GM13976 (cell line): Measurements from ENCODE around the gene PPP3R1.

Experiments
- DNase-seq: peaks from one replicate; pipeline ENCODE4 v3.0.0; 2012; ENCODE audit warnings: low spot score
- in situ Hi-C: fragments of 300-500 bp; cut with MboI; formaldehyde crosslinking; loops from one replicate; pipeline ENCODE4 v1.12.0; 2022; ENCODE audit warnings: low sequenced_read_pairs, mixed read lengths, inconsistent platforms; ENCODE audit not compliant: unreplicated experiment
- TF ChIP-seq, protein P1 (sequence below): IDR thresholded peaks from 2 replicates; pipeline ENCODE4 v1.5.1; 2012; ENCODE audit warnings: borderline replicate concordance, mild to moderate bottlenecking; ENCODE audit not compliant: insufficient read depth; ENCODE audit errors: extremely low read depth, missing control alignments, control extremely low read depth

Gene PPP3R1

DNA sequence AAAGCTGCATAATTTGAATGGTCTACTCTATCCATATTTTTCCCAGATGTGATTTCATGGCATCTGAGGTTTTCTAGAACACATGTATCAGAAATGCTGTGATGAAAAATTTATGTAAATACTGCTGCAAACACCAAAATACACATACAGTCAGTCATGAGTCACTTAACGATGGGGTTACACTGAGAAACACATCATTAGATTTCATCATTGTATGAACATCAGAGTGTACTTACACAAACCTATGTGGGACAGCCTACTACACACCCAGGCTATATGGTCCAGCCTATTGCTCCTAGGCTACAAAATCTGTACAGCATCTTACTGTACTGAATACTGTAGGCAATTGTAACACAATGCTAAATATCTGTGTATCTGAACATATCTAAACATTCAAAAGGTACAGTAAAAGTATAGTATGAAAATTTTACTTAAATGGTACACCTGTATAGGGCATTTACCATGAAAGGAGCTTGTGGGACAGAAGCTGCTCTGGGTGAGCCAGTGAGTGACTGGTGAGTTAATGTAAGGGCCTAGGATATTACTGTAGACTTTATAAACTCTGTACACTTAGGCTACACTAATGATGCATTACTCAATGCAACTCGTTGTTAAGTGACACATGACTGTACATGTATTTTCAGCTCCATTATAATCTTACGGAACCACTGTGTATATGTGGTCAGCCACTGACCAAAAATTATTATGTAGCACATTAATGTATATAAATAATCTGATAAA is 61.2 kb downstream of the PPP3R1 start:
- DNase-seq, result no peak
- in situ Hi-C loops, result no loop called here
- TF ChIP-seq, protein P1, sequence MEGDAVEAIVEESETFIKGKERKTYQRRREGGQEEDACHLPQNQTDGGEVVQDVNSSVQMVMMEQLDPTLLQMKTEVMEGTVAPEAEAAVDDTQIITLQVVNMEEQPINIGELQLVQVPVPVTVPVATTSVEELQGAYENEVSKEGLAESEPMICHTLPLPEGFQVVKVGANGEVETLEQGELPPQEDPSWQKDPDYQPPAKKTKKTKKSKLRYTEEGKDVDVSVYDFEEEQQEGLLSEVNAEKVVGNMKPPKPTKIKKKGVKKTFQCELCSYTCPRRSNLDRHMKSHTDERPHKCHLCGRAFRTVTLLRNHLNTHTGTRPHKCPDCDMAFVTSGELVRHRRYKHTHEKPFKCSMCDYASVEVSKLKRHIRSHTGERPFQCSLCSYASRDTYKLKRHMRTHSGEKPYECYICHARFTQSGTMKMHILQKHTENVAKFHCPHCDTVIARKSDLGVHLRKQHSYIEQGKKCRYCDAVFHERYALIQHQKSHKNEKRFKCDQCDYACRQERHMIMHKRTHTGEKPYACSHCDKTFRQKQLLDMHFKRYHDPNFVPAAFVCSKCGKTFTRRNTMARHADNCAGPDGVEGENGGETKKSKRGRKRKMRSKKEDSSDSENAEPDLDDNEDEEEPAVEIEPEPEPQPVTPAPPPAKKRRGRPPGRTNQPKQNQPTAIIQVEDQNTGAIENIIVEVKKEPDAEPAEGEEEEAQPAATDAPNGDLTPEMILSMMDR, result no peak

DNA sequence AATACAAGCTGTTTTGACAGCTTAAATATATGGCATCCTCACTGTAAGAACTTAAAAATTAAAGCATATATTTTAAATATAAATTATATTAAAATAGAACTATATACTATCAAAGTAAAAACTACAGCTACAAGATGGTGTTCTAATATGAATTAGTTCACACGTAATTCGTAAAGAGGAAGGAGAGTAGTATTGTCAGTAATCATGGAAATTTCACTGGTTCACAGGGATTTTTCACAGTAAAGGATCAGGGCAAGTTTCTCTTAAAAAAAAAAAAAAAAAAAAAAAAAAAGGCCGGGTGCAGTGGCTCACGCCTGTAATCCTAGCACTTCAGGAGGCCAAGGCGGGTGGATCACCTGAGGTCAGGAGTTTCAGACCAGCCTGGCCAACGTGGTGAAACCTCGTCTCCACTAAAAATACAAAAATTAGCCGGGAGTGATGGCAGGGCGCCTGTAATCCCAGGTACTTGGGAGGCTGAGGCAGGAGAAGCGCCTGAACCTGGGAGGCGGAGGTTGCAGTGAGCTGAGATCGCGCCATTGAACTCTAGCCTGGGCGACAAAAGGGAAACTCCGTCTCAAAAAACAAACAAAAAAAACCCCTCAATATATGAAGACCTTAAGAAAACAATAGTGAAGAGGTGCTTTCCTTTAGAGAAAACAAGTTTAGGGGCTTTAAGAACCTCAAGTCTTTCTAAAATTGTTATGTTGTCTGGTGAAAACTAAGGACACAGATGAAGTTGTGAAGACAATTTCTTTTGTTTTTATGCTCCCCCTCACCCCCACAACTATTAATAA is 62.1 kb downstream of the PPP3R1 start:
- TF ChIP-seq, protein P1, result no peak
- no peak for DNase-seq
- in situ Hi-C loops, result no loop called here

DNA sequence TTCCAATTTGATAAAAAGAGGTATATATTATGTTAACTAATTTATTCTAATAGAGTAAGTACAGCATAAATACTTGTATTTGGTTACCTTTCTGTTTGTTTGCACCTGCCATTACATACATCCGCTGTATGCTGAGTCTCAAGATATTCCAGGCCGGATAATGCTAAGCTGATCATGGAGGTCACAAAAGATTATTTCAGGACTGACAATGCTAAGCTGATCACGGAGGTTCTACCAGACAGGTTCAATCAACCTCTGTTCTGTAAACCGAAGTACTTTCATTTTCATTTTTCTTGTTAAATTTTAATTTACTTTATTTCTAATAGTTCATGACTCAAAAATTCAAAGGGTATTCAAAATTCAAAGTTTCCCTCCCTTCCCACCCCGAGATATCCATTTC is 63.5 kb downstream of the PPP3R1 start:
- DNase-seq, result no peak
- in situ Hi-C loops, result no loop called here
- TF ChIP-seq, protein P1, result no peak

DNA sequence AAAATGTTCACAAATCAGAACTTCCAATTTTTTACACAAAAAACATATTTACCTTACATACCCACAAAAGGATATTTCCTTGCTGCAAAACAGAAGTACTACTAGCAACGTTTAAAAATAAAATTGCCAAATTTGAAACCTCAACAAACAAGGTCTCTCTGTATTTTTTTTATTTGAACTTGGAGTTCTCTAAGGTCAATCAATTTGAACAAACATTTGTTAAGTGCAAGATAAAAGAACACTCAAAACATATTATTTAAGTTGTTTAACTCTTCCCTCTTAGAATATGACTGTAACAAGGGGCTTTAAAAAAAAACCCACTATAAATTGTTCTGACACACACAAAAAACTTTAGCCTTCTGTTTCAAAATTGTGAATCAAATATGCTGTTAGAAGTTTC is 65.0 kb downstream of the PPP3R1 start:
- TF ChIP-seq, protein P1, result no peak
- in situ Hi-C loops, result no loop called here
- DNase-seq, result no peak

DNA sequence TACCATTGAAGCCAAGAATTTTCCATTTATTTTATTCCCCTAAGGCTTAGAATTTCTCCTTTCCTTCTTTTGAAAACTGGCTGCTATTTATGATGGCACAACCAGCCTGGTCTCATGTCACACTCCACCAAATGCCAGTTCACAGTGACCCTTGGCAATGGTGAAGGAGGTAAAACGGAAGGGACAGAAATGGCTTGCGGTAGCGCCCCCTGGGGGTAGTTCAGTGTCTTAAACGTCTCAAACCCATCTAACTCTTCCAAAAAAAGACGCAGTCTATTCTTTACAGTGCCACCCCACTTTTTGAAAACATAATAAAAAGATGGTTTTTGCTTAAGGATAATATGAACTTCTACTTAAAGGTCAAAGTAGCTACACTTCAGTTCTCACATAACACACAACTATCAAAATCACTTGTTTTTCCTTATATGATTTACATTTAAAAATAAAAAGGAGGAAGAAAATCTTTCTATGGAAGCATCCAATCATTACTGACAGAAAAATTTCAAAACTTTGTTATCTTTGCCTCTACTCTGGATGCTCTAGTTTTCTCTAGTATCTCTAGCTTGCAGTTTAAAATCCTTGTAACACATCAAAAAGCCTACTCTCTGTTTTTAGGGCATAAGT is 66.7 kb downstream of the PPP3R1 start:
- TF ChIP-seq, protein P1, result peak; percentile 33
- DNase-seq, result peak; percentile 31
- in situ Hi-C loops, result no loop called here

DNA sequence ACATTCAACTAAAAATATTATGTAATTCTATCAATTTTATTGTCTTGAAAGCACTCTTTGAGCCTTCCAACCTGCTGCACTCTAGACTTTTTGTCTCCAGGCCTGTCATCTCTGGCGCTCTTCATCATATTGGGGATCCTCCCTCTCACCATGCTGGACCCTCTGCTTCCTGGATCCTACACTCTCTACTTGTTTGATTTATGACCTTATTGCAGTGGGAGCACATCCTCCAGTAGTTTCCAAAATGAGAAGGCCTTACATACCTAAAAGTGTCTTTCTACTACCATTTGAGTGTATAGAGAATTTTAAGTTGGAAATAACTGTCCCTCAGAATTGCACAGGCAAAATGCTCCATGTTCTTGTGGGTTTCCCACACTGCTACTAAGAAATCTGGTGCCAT is 69.4 kb downstream of the PPP3R1 start:
- in situ Hi-C loops, result no loop called here
- TF ChIP-seq, protein P1, result no peak
- DNase-seq, result no peak
